GM12878 (cell line): ENCODE data around the gene CCDC88C. TPM values are rescaled to one million over a fixed set of nuclear protein-coding genes. Genes with fewer than 3 reads are reported as not detected.

Experiments
- ATAC-seq: fragments of 200-7000 bp; cut with Tn5 transposase; 3 replicates; pipeline ENCODE4 v1.9.1; 2020; ENCODE audit warnings: mild to moderate bottlenecking, moderate library complexity
- BruUV-seq: library from RNA; stranded (reverse); fragments of 400-500 nt; replicated peaks from 2 replicates; lab custom pipeline; 2021; lab: Mats Ljungman, UMichigan
- CTCF ChIA-PET: fragments of 300-600 bp; sonication (Branson Sonifier 250); formaldehyde crosslinking; extraction: SDS; loops from one replicate; lab custom pipeline; 2021; ENCODE audit warnings: inconsistent platforms; lab: Yijun Ruan, JAX
- POLR2A ChIA-PET: fragments of 350-600 bp; formaldehyde crosslinking; extraction: SDS; loops from one replicate; lab custom pipeline; 2021; ENCODE audit warnings: inconsistent platforms; lab: Charles Lee
- RAD21 ChIA-PET: fragments of 300-600 bp; sonication (Branson Sonifier 250); formaldehyde crosslinking; loops from one replicate; lab custom pipeline; 2023; ENCODE audit warnings: antibody characterized with exemption; ENCODE audit not compliant: unreplicated experiment; lab: Charles Lee
- SMC1A ChIA-PET: fragments of 300-600 bp; sonication (Branson Sonifier 250); formaldehyde crosslinking; loops from one replicate; lab custom pipeline; 2023; ENCODE audit not compliant: unreplicated experiment, uncharacterized antibody; lab: Charles Lee
- DNase-seq: peaks from one replicate; pipeline ENCODE4 v3.0.0-alpha.2; 2011; ENCODE audit warnings: low read depth, low spot score
- FAIRE-seq: peaks from 3 replicates; lab custom pipeline; 2011; peaks lifted over from hg19 to GRCh38; lab: Jason Lieb, UNC
- H2AFZ ChIP-seq: 2 replicates; pipeline ENCODE4 v1.6.0; 2011; ENCODE audit warnings: low read depth, low read length, control low read depth; ENCODE audit not compliant: control insufficient read depth
- H3K27ac ChIP-seq: 2 replicates; pipeline ENCODE4 v1.5.1; 2011; ENCODE audit warnings: control low read depth; ENCODE audit not compliant: control insufficient read depth, insufficient read depth
- H3K27me3 ChIP-seq, 2 experiments: replicated peaks in 1 of 2; 2 replicates each; pipeline versions ENCODE4 v1.6.0 to v1.6.1; 2011; ENCODE audit warnings: low read length in 1 of 2; ENCODE audit not compliant: control insufficient read depth in 2 of 2, insufficient read depth in 2 of 2
- H3K36me3 ChIP-seq, 2 experiments: 2 replicates each; pipeline ENCODE4 v1.5.1; 2011; ENCODE audit warnings: low read length in 1 of 2; ENCODE audit not compliant: control insufficient read depth in 2 of 2, insufficient read depth in 2 of 2
- H3K4me1 ChIP-seq: 2 replicates; pipeline ENCODE4 v1.6.1; 2011; ENCODE audit warnings: mild to moderate bottlenecking, low read length, moderate library complexity, mixed read lengths; ENCODE audit not compliant: control insufficient read depth, insufficient read depth
- H3K4me2 ChIP-seq: 2 replicates; pipeline ENCODE4 v1.6.0; 2011; ENCODE audit warnings: control low read depth; ENCODE audit not compliant: control insufficient read depth, insufficient read depth
- H3K4me3 ChIP-seq: fragments of 200-600 bp; sonication (generic); 2 replicates; pipeline ENCODE4 v1.5.1; 2016
- H3K79me2 ChIP-seq: 2 replicates; pipeline ENCODE4 v1.6.0; 2011; ENCODE audit warnings: low read length; ENCODE audit not compliant: control insufficient read depth, insufficient read depth
- H3K9ac ChIP-seq: 2 replicates; pipeline ENCODE4 v1.8.0; 2011; ENCODE audit warnings: low read length, control low read depth, mixed read lengths; ENCODE audit not compliant: control insufficient read depth, insufficient read depth
- H3K9me3 ChIP-seq: replicated peaks from 3 replicates; pipeline ENCODE4 v1.5.1; 2011; ENCODE audit warnings: mild to moderate bottlenecking, low read length; ENCODE audit not compliant: control insufficient read depth, insufficient read depth
- H4K20me1 ChIP-seq: 2 replicates; pipeline ENCODE4 v1.6.0; 2011; ENCODE audit not compliant: control insufficient read depth, insufficient read depth
- BCL3 ChIP-seq: IDR thresholded peaks from 2 replicates; pipeline ENCODE4 v1.6.1; 2011; ENCODE audit warnings: borderline replicate concordance, low read depth, mild to moderate bottlenecking, moderate library complexity, low read length; ENCODE audit not compliant: insufficient read depth, poor library complexity, severe bottlenecking
- CHD1 ChIP-seq: IDR thresholded peaks from 2 replicates; pipeline ENCODE4 v1.6.1; 2012; ENCODE audit warnings: low read depth, low read length, improper control_type of control experiment
- CTCF ChIP-seq, 3 experiments: IDR thresholded peaks in 2 of 3; conservative IDR thresholded peaks in 1 of 3; 2 replicates each; pipeline ENCODE4 v1.5.1; 2011; ENCODE audit warnings: low read depth in 3 of 3, low read length in 3 of 3, mild to moderate bottlenecking in 3 of 3, control low read depth in 2 of 3, moderate library complexity in 2 of 3, inconsistent platforms in 1 of 3, mixed read lengths in 1 of 3; ENCODE audit not compliant: control insufficient read depth in 2 of 3, insufficient read depth in 1 of 3; ENCODE audit errors: extremely low read depth in 1 of 3
- E2F4 ChIP-seq: IDR thresholded peaks from 2 replicates; pipeline ENCODE4 v1.6.1; 2012; ENCODE audit warnings: low read depth, low read length, improper control_type of control experiment
- EP300 ChIP-seq, 2 experiments: fragments of 150-350 bp in 1 of 2; IDR thresholded peaks; 2 replicates each; pipeline ENCODE4 v1.6.1; 2011 to 2012; ENCODE audit warnings: low read depth in 2 of 2, low read length in 2 of 2, borderline replicate concordance in 1 of 2, improper control_type of control experiment in 1 of 2, inconsistent platforms in 1 of 2; ENCODE audit not compliant: control insufficient read depth in 1 of 2
- FOXM1 ChIP-seq: IDR thresholded peaks from 2 replicates; pipeline ENCODE4 v1.6.1; 2012; ENCODE audit warnings: low read depth, mild to moderate bottlenecking, inconsistent platforms, low read length, moderate library complexity
- KDM1A ChIP-seq: fragments of 200-600 bp; sonication (generic); IDR thresholded peaks from 2 replicates; pipeline ENCODE4 v1.6.1; 2016; ENCODE audit warnings: borderline replicate concordance
- KLF5 ChIP-seq: fragments of 450-650 bp; IDR thresholded peaks from 2 replicates; pipeline ENCODE4 v1.6.1; 2014; ENCODE audit warnings: mild to moderate bottlenecking; ENCODE audit not compliant: partially characterized antibody
- MLLT1 ChIP-seq: fragments of 450-650 bp; IDR thresholded peaks from 2 replicates; pipeline ENCODE4 v1.6.1; 2016; ENCODE audit warnings: mild to moderate bottlenecking
- MTA3 ChIP-seq: IDR thresholded peaks from 2 replicates; pipeline ENCODE4 v1.6.1; 2012; ENCODE audit warnings: low read length, inconsistent platforms, borderline replicate concordance
- ZNF592 ChIP-seq: fragments of 450-650 bp; IDR thresholded peaks from 2 replicates; pipeline ENCODE4 v1.6.1; 2017; ENCODE audit warnings: mild to moderate bottlenecking, moderate library complexity
- WGBS: methylation state at CpG from one replicate; pipeline ENCODE4 v1.1.6; 2016; ENCODE audit warnings: low lambda C conversion rate; ENCODE audit not compliant: insufficient replicate concordance, insufficient coverage; ENCODE audit errors: missing lambda C conversion rate; 5-methylcytosine and 5-hydroxymethylcytosine counted together
- in situ Hi-C: fragments of 300-500 bp; cut with MboI; formaldehyde crosslinking; loops from 9 replicates; pipeline ENCODE4 v1.14.3; 2018; ENCODE audit warnings: mixed read lengths
- intact Hi-C: fragments of 100-400 bp; cut with micrococcal nuclease; formaldehyde crosslinking; loops from one replicate; pipeline ENCODE4 v1.14.2; 2022; ENCODE audit not compliant: unreplicated experiment
- polyA plus RNA-seq, 11 experiments: library from polyadenylated mRNA; depleted of rRNA in 4 of 11; unstranded in 6 of 11; stranded (reverse) in 5 of 11; fragments of >200 nt; fragmentation: Nextera tagmentation in 4 of 11; fragmentation: Illumina TruSeq in 1 of 11; extraction: Ambion mirVana in 4 of 11; extraction: Trizol in 1 of 11; gene quantifications; 1 replicate in 1 of 11; 2 replicates in 10 of 11; pipeline versions ENCODE4 v1.2.1 to v1.2.3, GENCODE V29; 2011 to 2016; ENCODE audit warnings: inconsistent platforms in 2 of 11, missing spikeins in 2 of 11, low read depth in 1 of 11
- total RNA-seq, 4 experiments: library from RNA; depleted of rRNA in 3 of 4; stranded (reverse); fragments of >200 nt in 3 of 4; fragmentation: Illumina TruSeq in 1 of 4; extraction: Trizol in 1 of 4; gene quantifications; 2 replicates each; pipeline versions ENCODE4 v1.2.1 to v1.2.3, GENCODE V29; 2013 to 2021

CCDC88C gene
- total and polyA plus RNA-seq, 10 of the 15 experiments (the other 5 are each of a cell fraction or from before 2014, with no cell fraction given), result 4.0 to 79.6 (median 36.6) TPM

- Histone ChIP-seq H3K4me3 (no peak overlapping the region), H2AFZ (no peak overlapping the region), H3K4me2 (no peak overlapping the region), H3K79me2 (no peaks in the 10 kb centered on the region), H3K4me1 (no peaks in the 10 kb centered on the region), H3K27ac (no peak overlapping the region), H3K36me3 (peaks cover 45 to 62% of the 10 kb centered on the region in 2 experiments), H3K9ac (no peak overlapping the region), H3K9me3 (no peaks in the 10 kb centered on the region), H4K20me1 (peaks cover 2% of the 10 kb centered on the region; the same call in 1 of the 2 replicates), H3K27me3 (no peaks in the 10 kb centered on the region)
- intact Hi-C loops, result no loop called here
- WGBS, result 88% methylated on average over 15 of the region's 15 CpGs
- no peak for DNase-seq
- ChIA-PET SMC1A (no interaction called here), RAD21 (no interaction called here), CTCF (interaction anchor here (11.1 kb wide), 1 partner anchor 116 kb away, joined by 211 read pairs; no protein-coding TSS in a partner anchor), POLR2A (no interaction called here)
- in situ Hi-C loops, result no loop called here
- no peak for ATAC-seq
- FAIRE-seq, result no peak
- no TSS peak for BruUV-seq
- TF ChIP-seq KDM1A (no peak), MTA3 (no peak), CHD1 (no peak), EP300 (IDR thresholded peaks at IDR 0.05; ENCODE audit: borderline replicate concordance in 1 of 2, control insufficient read depth in 1 of 2, low read depth in 2 of 2, low read length in 2 of 2) (no peak), E2F4 (no peak), CTCF (IDR thresholded peaks at IDR 0.05 in 2 of 3, conservative IDR thresholded peaks at IDR 0.05 in 1 of 3; ENCODE audit: control insufficient read depth in 2 of 3, extremely low read depth in 1 of 3, insufficient read depth in 1 of 3, low read depth in 3 of 3, low read length in 3 of 3) (no peak), FOXM1 (no peak), ZNF592 (no peak), MLLT1 (no peak), KLF5 (no peak), BCL3 (no peak)
These were observed 125.1 kb downstream of the CCDC88C start for GRCh38 chr14:91292491-91292890.
